Sigmoid colon (tissue), 7 donors: Measurements from ENCODE around the gene PRMT7. TPM values are rescaled to one million over a fixed set of nuclear protein-coding genes. Genes with fewer than 3 reads are reported as not detected.

Experiments used
- DNase-seq: peaks from one replicate; pipeline ENCODE4 v3.0.0-alpha.2; 2019
- H3K27ac ChIP-seq, 4 donors: fragments of 200-600 bp; sonication (generic); one replicate each; pipeline ENCODE4 v1.5.1; 2016 to 2019; ENCODE audit warnings: mild to moderate bottlenecking in 1 of 4
- H3K27me3 ChIP-seq, 3 donors: fragments of 200-600 bp; sonication (generic); one replicate each; pipeline ENCODE4 v1.5.1; 2019; ENCODE audit warnings: mild to moderate bottlenecking in 1 of 3
- H3K36me3 ChIP-seq, 4 donors: fragments of 200-600 bp; sonication (generic); one replicate each; pipeline ENCODE4 v1.5.1; 2016 to 2019
- H3K4me1 ChIP-seq, 4 donors: fragments of 200-600 bp; sonication (generic); one replicate each; pipeline ENCODE4 v1.5.1; 2017 to 2019
- H3K4me3 ChIP-seq, 4 donors: fragments of 200-600 bp; sonication (generic); one replicate each; pipeline ENCODE4 v1.5.1; 2017 to 2019; ENCODE audit warnings: mild to moderate bottlenecking in 2 of 4, moderate library complexity in 1 of 4
- H3K9me3 ChIP-seq, 4 donors: fragments of 200-600 bp in 3 of 4; sonication (generic) in 3 of 4; one replicate each; pipeline versions ENCODE4 v1.5.1 to v1.6.1; 2013 to 2019
- EP300 ChIP-seq, 4 donors: sonication (generic); formaldehyde crosslinking; IDR thresholded peaks; one replicate each; pipeline ENCODE4 v1.6.1; 2017; ENCODE audit warnings: antibody characterized with exemption in 4 of 4
- POLR2A ChIP-seq, 2 donors: fragments of 450-650 bp; IDR thresholded peaks; one replicate each; pipeline ENCODE4 v1.6.1; 2016; ENCODE audit warnings: antibody characterized with exemption in 2 of 2, mild to moderate bottlenecking in 2 of 2, moderate library complexity in 2 of 2
- POLR2AphosphoS5 ChIP-seq, 4 donors: sonication (generic); formaldehyde crosslinking; IDR thresholded peaks; one replicate each; pipeline ENCODE4 v1.6.1; 2017; ENCODE audit warnings: antibody characterized with exemption in 4 of 4
- WGBS, 2 donors: extraction: QIAGEN DNeasy Blood & Tissue Kit; methylation state at CpG; one replicate each; pipeline ENCODE4 v1.1.7; 2013; 5-methylcytosine and 5-hydroxymethylcytosine counted together
- intact Hi-C: fragments of 100-400 bp; cut with DNase I; formaldehyde crosslinking; loops from one replicate; pipeline ENCODE4 v1.15.1; 2023
- polyA plus RNA-seq, 3 donors: library from polyadenylated mRNA; stranded (reverse); fragments of 200-250 nt; gene quantifications; one replicate each; pipeline ENCODE4 v1.2.3, GENCODE V29; 2013
- total RNA-seq, 4 donors: library from RNA; depleted of rRNA; stranded (reverse); fragments of >200 nt; gene quantifications; one replicate each; pipeline ENCODE4 v1.1.0, GENCODE V29; 2016
- TF ChIP-seq, protein P1 (sequence below), 4 experiments: fragments of 450-650 bp in 3 of 4; fragments of 200-600 bp in 1 of 4; IDR thresholded peaks; one replicate each; pipeline ENCODE4 v1.5.1; 2016 to 2019; ENCODE audit warnings: antibody characterized with exemption in 4 of 4, mild to moderate bottlenecking in 3 of 4, moderate library complexity in 2 of 4
- donor health status: healthy with polysubstance abuse.
- donor health status: Bipolar disorder and iron deficiency.
- donor health status: healthy.

The PRMT7 gene
- total and polyA plus RNA-seq, 7 donors, result 12.0 to 51.0 (median 40.7) TPM

DNA sequence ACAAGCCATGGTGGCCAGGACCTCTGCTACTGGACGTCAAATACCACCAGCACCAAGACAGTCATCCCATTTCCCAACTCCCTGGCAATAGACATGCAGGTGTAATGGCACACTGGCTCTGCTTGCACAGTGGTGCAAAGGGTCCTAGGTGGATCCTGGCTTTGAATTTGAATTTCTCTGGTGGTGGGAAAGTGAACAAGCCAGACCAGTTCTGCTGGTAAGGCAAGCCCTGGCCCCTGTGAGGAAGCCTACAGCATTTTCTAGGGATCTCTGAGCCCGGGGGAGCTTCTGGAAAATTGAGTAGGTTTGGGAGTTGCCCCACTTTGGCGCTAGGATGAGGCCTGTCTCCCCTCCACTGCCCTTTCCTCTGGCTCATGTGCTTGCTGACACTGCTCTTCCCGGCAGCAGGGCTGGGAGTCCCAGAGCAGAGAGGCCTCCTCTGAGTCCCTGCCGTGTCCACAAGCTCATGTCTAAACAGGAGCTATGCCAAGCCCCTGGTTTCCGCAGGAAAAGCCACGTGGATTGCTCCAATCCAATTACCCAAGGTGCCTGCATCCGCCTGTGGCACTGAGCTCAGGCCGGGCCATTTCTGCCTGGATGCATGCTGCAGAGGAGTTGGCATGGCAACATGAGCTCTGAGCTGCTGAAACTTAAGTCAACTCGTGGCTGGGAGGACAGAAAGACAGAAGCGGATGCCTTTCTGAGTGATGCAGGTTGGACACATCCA is 67.0 kb downstream of the PRMT7 start:
- Histone ChIP-seq H3K36me3 (no peaks in the 10 kb centered on the region), H3K4me1 (no peaks in the 10 kb centered on the region), H3K27me3 (no peaks in the 10 kb centered on the region), H3K4me3 (no peak overlapping the region), H3K9me3 (no peaks in the 10 kb centered on the region), H3K27ac (no peak overlapping the region)
- TF ChIP-seq EP300 (IDR thresholded peaks at IDR 0.05) (no peak), POLR2A (IDR thresholded peaks at IDR 0.05) (no peak), POLR2AphosphoS5 (IDR thresholded peaks at IDR 0.05) (no peak)
- TF ChIP-seq, protein P1, sequence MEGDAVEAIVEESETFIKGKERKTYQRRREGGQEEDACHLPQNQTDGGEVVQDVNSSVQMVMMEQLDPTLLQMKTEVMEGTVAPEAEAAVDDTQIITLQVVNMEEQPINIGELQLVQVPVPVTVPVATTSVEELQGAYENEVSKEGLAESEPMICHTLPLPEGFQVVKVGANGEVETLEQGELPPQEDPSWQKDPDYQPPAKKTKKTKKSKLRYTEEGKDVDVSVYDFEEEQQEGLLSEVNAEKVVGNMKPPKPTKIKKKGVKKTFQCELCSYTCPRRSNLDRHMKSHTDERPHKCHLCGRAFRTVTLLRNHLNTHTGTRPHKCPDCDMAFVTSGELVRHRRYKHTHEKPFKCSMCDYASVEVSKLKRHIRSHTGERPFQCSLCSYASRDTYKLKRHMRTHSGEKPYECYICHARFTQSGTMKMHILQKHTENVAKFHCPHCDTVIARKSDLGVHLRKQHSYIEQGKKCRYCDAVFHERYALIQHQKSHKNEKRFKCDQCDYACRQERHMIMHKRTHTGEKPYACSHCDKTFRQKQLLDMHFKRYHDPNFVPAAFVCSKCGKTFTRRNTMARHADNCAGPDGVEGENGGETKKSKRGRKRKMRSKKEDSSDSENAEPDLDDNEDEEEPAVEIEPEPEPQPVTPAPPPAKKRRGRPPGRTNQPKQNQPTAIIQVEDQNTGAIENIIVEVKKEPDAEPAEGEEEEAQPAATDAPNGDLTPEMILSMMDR (IDR thresholded peaks at IDR 0.05), result no peak
- WGBS, 2 donors, result 77 to 85% methylated on average over 11 of the region's 11 CpGs
- no peak for DNase-seq
- intact Hi-C loops, result no loop called here

DNA sequence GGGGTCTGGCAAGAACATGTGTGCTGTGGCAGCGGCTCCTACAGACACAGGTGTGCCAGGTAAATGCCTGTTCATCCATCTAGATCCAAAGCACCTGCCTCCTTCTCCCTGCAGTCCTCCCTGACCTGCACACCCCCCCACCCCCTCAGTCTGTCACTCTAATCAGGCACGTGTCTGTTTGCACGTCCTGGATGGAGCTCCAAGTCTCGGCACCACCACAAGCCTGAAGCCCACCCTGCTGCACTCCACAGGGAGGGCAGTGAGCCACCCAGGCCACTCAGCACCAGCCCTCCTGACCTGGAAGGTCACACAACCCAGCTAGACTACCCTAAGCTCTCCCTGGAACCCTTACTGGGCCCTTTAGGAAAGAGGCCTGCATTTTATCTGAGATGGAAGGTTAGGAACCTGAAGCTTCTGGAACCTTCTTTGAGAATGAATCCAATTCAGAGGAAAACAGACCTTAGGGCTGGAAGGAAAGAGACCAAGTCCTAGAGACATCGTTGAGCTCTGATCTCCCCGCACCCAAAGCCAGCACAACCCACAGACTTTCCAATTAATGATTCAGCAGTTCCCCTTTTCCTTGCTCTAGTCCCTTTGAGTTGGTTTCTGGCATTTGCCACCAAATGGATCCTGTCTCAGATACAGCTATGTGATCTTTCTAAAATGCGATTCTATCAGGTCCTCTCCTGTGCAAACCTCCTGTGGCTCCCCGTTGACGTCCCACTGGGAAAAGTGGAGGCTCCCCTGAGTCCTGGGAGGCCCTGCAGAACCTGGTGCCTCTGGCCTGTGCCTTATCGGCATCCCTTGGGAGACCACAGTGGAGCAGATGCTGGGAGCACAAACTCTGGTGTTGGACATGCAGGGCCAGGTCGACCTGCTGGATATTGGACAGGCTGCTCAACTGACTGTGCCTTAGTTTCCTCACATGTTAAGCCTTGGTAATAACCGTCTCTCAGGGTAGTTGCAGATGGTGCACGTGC is 67.9 kb downstream of the PRMT7 start:
- Histone ChIP-seq H3K4me1 (no peaks in the 10 kb centered on the region), H3K27me3 (no peaks in the 10 kb centered on the region), H3K9me3 (no peaks in the 10 kb centered on the region), H3K27ac (no peak overlapping the region), H3K4me3 (no peak overlapping the region), H3K36me3 (no peaks in the 10 kb centered on the region)
- TF ChIP-seq EP300 (IDR thresholded peaks at IDR 0.05), result no peak
- TF ChIP-seq, protein P1 (IDR thresholded peaks at IDR 0.05), result no peak
- no peak for TF ChIP-seq POLR2A (IDR thresholded peaks at IDR 0.05)
- no peak for TF ChIP-seq POLR2AphosphoS5 (IDR thresholded peaks at IDR 0.05)
- 82 to 89% methylated on average over 13 of the region's 13 CpGs for WGBS, 2 donors
- intact Hi-C loops, result no loop called here
- DNase-seq, result no peak

DNA sequence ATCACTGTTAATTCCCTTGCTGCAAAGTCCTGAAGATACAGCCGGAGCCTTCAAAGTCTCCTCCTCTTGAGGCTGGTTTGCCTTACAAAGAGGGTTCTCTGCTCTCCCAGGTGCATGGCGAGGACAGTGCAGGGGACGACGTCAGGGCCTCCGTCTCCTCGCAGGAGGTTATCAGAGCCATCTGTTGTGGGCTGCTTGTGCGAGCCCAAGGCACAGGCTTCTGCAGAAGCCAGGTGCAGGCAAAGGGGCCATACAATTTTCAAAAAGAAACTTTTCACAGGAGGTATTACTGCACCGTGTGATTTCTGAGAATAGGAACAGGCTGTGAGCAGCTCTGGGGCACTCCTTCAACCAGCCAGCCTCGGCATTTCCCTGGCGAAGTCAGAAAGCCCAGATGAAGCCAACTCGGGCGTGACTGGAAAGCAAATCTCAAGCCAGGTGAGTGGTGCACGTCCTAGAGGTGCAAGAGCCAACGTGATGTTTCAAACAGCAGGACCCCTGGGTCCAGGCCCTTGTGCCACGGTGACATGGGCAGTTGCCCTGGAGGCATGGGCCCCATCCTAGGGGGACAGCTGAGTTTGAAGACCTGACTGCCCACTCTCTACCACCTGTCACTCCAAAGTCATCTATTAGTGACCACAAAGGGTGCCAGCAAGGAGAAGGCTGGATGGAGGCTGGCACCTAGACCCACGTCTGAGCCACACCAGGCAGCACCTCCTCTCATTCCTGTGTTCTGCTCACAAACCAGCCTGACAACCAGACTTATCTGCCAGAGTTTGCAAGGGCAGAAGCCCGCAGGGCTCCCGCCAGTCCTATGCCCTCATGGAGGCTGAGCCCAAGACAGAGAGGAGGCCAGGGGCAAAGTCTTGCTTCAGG is 68.9 kb downstream of the PRMT7 start:
- intact Hi-C loops, result no loop called here
- no peak for DNase-seq
- Histone ChIP-seq H3K4me3 (no peak overlapping the region), H3K4me1 (no peaks in the 10 kb centered on the region), H3K36me3 (no peaks in the 10 kb centered on the region), H3K9me3 (no peaks in the 10 kb centered on the region), H3K27me3 (no peaks in the 10 kb centered on the region), H3K27ac (no peak overlapping the region)
- 72 to 84% methylated on average over 18 of the region's 18 CpGs for WGBS, 2 donors
- TF ChIP-seq POLR2AphosphoS5 (IDR thresholded peaks at IDR 0.05), result no peak
- TF ChIP-seq POLR2A (IDR thresholded peaks at IDR 0.05), result no peak
- TF ChIP-seq, protein P1 (IDR thresholded peaks at IDR 0.05), result no peak
- TF ChIP-seq EP300 (IDR thresholded peaks at IDR 0.05), result no peak

DNA sequence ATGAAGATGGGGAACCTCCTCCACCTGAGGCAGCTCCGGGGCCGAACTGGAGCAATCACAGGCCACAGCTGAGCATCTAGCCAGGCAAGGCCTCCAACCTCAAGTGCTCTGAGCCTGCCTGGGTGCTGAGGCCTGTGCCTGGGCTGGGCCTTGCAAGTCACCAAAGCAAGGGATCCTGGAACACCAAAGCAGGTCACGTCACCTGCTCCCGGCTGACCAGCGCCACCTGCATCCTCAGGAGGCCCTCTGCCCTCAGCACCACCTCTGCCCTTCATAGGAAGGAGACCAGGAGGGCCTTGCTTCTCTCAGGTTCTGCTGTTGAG is 69.5 kb downstream of the PRMT7 start:
- no peaks in the 10 kb centered on the region for H3K9me3 ChIP-seq
- no peak overlapping the region for H3K27ac ChIP-seq
- TF ChIP-seq POLR2A (IDR thresholded peaks at IDR 0.05) (no peak), EP300 (IDR thresholded peaks at IDR 0.05) (no peak), POLR2AphosphoS5 (IDR thresholded peaks at IDR 0.05) (no peak)
- TF ChIP-seq, protein P1 (IDR thresholded peaks at IDR 0.05), result no peak
- intact Hi-C loops, result no loop called here
- no peak for DNase-seq
- WGBS, 2 donors, result 91 to 94% methylated on average over 5 of the region's 5 CpGs
- no peaks in the 10 kb centered on the region for H3K36me3 ChIP-seq
- H3K4me1 ChIP-seq, result no peaks in the 10 kb centered on the region
- H3K27me3 ChIP-seq, result no peaks in the 10 kb centered on the region
- no peak overlapping the region for H3K4me3 ChIP-seq
